ENCODE results near the gene OGFR. TPM values are rescaled to one million over a fixed set of nuclear protein-coding genes. Genes with fewer than 3 reads are reported as not detected.

The OGFR gene, protein sequence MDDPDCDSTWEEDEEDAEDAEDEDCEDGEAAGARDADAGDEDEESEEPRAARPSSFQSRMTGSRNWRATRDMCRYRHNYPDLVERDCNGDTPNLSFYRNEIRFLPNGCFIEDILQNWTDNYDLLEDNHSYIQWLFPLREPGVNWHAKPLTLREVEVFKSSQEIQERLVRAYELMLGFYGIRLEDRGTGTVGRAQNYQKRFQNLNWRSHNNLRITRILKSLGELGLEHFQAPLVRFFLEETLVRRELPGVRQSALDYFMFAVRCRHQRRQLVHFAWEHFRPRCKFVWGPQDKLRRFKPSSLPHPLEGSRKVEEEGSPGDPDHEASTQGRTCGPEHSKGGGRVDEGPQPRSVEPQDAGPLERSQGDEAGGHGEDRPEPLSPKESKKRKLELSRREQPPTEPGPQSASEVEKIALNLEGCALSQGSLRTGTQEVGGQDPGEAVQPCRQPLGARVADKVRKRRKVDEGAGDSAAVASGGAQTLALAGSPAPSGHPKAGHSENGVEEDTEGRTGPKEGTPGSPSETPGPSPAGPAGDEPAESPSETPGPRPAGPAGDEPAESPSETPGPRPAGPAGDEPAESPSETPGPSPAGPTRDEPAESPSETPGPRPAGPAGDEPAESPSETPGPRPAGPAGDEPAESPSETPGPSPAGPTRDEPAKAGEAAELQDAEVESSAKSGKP
- total RNA-seq: 51.2 and 58.9 TPM in 2 replicates

DNA sequence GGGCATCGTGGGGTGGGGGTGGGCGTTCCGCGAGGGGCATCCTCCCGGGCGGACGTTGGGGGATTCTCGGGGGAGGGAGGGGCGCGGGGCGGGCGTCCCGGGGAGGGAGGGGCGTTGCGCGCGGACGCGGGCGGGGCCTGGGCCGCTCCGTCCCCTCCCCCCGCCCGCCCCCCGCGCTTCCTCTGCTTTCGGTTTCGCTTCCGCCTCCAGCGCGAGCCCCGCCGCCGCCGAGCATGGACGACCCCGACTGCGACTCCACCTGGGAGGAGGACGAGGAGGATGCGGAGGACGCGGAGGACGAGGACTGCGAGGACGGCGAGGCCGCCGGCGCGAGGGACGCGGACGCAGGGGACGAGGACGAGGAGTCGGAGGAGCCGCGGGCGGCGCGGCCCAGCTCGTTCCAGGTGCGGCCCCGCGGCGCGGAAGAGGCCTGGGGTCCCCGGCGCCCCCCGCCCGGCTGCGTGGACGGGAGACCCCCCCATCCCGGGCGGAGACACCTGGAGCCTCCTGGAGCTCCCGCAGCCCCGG lies at the start of gene OGFR:
Gene OGFR (plus strand): TSS at position 209 of the 528 bp plus-strand sequence. CDS start 25 bp downstream, at position 234.

DNA sequence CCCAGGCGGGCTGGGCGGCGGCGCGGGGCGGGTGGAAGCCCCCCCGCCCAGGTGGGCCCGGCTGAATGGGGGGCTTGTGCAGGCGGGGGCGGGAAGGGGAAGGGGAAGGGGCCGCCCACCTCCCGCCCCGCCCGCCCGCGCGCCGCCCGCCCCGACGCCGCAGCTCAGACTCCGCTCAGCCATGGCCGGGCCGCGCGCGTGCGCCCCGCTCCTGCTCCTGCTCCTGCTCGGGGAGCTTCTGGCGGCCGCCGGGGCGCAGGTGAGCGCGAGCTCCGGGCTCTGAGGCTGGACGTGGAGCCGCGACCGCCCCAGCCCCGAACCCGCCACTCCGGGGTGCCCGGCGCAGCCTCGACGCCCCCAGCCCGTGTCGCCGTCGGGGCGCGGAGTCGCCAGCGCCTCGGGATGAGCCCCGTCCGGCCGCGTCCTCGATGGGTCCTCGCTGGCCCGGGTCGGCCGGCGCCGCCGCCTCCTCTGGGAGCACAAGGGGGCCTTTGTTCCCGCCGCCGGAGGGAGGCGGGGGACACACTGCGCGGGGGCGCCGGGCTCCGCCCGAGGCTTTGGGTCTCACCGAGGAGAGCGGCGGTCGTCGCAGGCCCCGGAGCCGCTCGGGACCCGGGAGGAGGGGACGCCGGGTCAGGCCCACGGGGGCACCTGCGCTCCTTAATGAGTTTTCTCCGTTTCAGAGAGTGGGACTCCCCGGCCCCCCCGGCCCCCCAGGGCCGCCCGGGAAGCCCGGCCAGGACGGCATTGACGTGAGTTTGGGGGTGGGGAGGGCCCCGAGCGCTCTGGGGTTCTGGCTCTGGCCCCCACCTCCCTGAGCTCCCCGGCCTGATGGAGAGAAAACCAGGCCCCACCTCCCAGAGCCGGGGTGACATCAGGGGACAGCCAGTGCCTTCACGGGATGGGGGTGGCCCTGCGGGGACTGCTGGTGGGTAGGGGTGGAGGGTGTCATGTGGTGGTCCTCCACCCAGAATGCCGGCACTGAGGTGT lies 12.5 kb downstream of the OGFR start, which contains the start of gene COL9A3:
Gene COL9A3 (plus strand): TSS at position 167 of the 990 bp plus-strand sequence. CDS start 15 bp downstream, at position 182.

DNA sequence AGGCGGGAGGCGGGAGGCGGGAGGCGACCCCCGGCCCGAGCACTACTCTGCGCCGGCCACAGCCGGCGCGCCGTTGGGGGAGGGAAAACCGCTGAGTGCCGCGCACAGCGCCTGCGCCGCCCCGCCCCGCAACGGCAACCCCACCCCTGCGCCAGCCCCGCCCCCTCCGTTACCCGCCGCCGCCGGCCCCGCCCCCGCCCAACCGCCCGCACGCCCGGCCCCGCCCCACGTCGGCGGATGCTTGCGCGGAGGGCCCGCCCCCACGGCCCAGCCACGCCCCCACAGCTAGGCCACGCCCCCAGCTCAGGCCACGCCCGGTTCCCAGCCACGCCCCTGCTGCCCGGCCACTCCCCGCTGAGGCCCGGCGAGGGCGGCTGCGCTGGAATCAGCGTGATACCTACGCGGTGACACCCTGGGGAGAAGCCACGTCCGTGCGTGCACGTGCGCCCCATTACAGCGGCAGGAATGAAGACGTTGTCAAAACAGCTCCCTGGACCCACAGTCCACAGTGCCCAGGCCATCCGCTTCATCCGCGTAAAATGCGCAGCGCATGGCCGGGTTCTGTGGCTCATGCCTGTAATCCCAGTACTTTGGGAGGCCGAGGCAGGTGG lies 57.2 kb downstream of the OGFR start, which contains the start of gene TCFL5:
Gene TCFL5 (minus strand): TSS at position 97 of the 611 bp plus-strand sequence. CDS start 152 bp downstream, outside the sequence.

Other genes with a start within 250 kb of the OGFR start
- 0.06 and 0.24 TPM in 2 replicates for gene SLCO4A1, start 162.3 kb upstream of the OGFR start, total RNA-seq
- gene NTSR1, start 96.0 kb upstream of the OGFR start, total RNA-seq: not detected in 2 replicates
- gene MRGBP, start 8.4 kb upstream of the OGFR start, total RNA-seq: 11.1 and 11.5 TPM in 2 replicates
- 46.0 and 51.4 TPM in 2 replicates for gene COL9A3, start 12.2 kb downstream of the OGFR start, total RNA-seq
- gene TCFL5, start 57.0 kb downstream of the OGFR start, total RNA-seq: 8.6 and 9.3 TPM in 2 replicates
- 26.5 and 27.3 TPM in 2 replicates for gene DIDO1, start 121.7 kb downstream of the OGFR start, total RNA-seq
- 26.5 and 29.3 TPM in 2 replicates for gene GID8, start 133.3 kb downstream of the OGFR start, total RNA-seq
- 0.64 and 0.81 TPM in 2 replicates for gene SLC17A9, start 147.9 kb downstream of the OGFR start, total RNA-seq
- gene BHLHE23, start 202.1 kb downstream of the OGFR start, total RNA-seq: not detected in 2 replicates